NCI-H748 treated with DMSO at 0.1 percent for 48 hours (cell line): ENCODE data around the gene ODAM.
"Not testable (repeated sequence)": the region's sequence is repeated elsewhere in the genome, so short reads cannot be mapped to it uniquely, and the experiment has no call there.

Source experiments
- DNase-seq: peaks from one replicate; lab custom pipeline; 2025; lab: John Stamatoyannopoulos, UW

ODAM gene

GRCh38 chr4:70195425-70195824 is at the start of gene ODAM:
ODAM (plus strand) TSS chr4:70195725; CDS start chr4:70196544, 819 bp downstream.
- DNase-seq = no peak

GRCh38 chr4:70151271-70151670 is 44.3 kb upstream of the ODAM start:
- no peak for DNase-seq

- DNase-seq = no peak
Measured at GRCh38 chr4:70152088-70152487, 43.4 kb upstream of the ODAM start.

- DNase-seq = no peak
Measured at GRCh38 chr4:70153937-70154336, 41.6 kb upstream of the ODAM start, which contains the start of gene PRR27. PRR27 (plus strand) TSS chr4:70154237; CDS start chr4:70154376, 139 bp downstream.

GRCh38 chr4:70158576-70158975 is 36.9 kb upstream of the ODAM start:
- no peak for DNase-seq

GRCh38 chr4:70177090-70177489 is 18.4 kb upstream of the ODAM start:
- no peak for DNase-seq

GRCh38 chr4:70178075-70178660 is 17.4 kb upstream of the ODAM start:
- no peak for DNase-seq

- no peak for DNase-seq
Measured at GRCh38 chr4:70179811-70180210, 15.7 kb upstream of the ODAM start.

- DNase-seq = no peak
Measured at GRCh38 chr4:70181864-70182263, 13.7 kb upstream of the ODAM start.

- DNase-seq = no peak
Measured at GRCh38 chr4:70182517-70183167, 12.9 kb upstream of the ODAM start.

GRCh38 chr4:70183168-70183939 is 12.2 kb upstream of the ODAM start:
- DNase-seq = peak; percentile 1

GRCh38 chr4:70183940-70184246 is 11.6 kb upstream of the ODAM start:
- DNase-seq = no peak

- DNase-seq = no peak
Measured at GRCh38 chr4:70187216-70187615, 8.3 kb upstream of the ODAM start.

- no peak for DNase-seq
Measured at GRCh38 chr4:70190579-70190978, 4.9 kb upstream of the ODAM start.

- no peak for DNase-seq
Measured at GRCh38 chr4:70191647-70192046, 3.9 kb upstream of the ODAM start.

- no peak for DNase-seq
Measured at GRCh38 chr4:70192895-70193294, 2.6 kb upstream of the ODAM start.

GRCh38 chr4:70196857-70197256 is 1.3 kb downstream of the ODAM start:
- DNase-seq = no peak

- no peak for DNase-seq
Measured at GRCh38 chr4:70197842-70198241, 2.3 kb downstream of the ODAM start.

- no peak for DNase-seq
Measured at GRCh38 chr4:70203601-70204000, 8.1 kb downstream of the ODAM start.

GRCh38 chr4:70212752-70213151 is 17.2 kb downstream of the ODAM start:
- DNase-seq = not testable (repeated sequence)

- not testable (repeated sequence) for DNase-seq
Measured at GRCh38 chr4:70216109-70216508, 20.6 kb downstream of the ODAM start.

GRCh38 chr4:70216550-70216949 is 21.0 kb downstream of the ODAM start:
- not testable (repeated sequence) for DNase-seq

- not testable (repeated sequence) for DNase-seq
Measured at GRCh38 chr4:70221389-70221788, 25.9 kb downstream of the ODAM start.
